Erythroblast (primary cell): ENCODE measurements around the gene PLA2G6.

ENCODE experiments used
- GATA1 ChIP-seq: IDR thresholded peaks from 2 replicates; pipeline ENCODE4 v1.6.1; 2011; ENCODE audit warnings: low read depth, mild to moderate bottlenecking, control low read depth, low read length, moderate library complexity
- POLR2A ChIP-seq: IDR thresholded peaks from 2 replicates; pipeline ENCODE4 v1.6.1; 2011; ENCODE audit warnings: mild to moderate bottlenecking, low read length

- no peak for TF ChIP-seq POLR2A
- TF ChIP-seq GATA1, result no peak
Observed at GRCh38 chr22:38108561-38109319, 72.9 kb downstream of the PLA2G6 start.
